HT1080 (cell line): ENCODE data around the gene FBXL7. TPM values are rescaled to one million over a fixed set of nuclear protein-coding genes. Genes with fewer than 3 reads are reported as not detected.

Source experiments
- DNase-seq: peaks from one replicate; pipeline ENCODE4 v3.0.0-alpha.2; 2015; ENCODE audit warnings: low read depth
- total RNA-seq: library from RNA; depleted of rRNA; stranded (reverse); fragments of >200 nt; shearing (Covaris generic); gene quantifications from 2 replicates; pipeline ENCODE4 v1.2.3, GENCODE V29; 2014

Gene FBXL7
- total RNA-seq, 1 experiment from 2014 or later, result 2.5 TPM

DNA sequence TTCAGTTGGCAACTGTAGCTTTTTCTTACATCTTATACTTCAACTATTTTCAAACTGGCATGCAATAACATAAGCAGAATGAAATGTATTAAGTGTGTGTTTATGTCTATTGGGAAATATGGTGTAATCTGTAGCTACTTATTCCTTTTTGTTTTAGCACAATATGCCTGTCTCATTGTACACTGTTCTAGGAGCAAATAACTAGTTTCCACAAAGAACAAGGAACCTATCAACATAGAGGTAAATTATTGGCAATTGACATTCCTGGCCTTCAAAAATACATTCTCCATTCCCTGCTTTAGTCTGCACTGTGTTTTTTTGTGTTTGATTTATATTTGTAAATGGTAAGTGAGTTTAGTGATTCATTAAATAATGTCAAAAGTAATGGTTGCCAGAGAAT is 75.7 kb downstream of the FBXL7 start:
- DNase-seq, result no peak

DNA sequence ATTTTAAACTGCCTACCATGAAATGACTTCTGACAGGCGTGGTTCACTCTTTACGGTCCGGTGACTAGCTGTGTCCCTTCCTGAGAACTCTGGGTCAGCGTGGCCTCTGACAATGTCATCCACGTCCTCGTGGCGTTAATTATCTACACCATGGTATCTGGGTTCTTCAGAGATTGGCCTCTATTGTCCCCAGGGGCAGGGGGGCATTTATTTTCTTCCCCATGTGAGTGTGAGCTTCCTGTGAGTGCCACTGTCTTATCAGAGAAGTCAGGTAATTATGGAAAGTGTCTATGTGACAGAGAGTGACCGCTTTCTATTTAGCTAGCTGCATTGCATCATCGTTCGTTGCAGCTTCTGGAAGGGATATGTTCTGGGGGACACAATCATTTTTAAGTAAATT is 77.2 kb downstream of the FBXL7 start:
- no peak for DNase-seq

DNA sequence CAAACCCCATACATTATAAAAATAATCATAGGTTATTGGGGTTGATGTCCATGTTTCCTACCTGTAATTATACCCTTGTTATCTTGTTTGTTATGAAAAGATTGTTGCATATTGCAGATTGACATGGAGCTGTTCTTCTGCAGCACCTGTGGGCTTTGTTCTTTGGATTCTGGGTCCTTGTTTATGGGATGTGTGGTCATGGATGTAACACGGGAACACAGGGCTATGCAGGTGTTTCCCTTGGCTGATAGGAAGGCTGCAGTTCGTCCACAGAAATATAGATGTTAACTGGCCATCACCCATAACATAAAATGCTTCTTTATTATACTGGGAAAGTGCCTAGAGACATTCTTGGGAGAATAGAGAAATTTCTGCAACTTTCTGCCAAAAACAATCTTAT is 77.9 kb downstream of the FBXL7 start:
- DNase-seq, result no peak

DNA sequence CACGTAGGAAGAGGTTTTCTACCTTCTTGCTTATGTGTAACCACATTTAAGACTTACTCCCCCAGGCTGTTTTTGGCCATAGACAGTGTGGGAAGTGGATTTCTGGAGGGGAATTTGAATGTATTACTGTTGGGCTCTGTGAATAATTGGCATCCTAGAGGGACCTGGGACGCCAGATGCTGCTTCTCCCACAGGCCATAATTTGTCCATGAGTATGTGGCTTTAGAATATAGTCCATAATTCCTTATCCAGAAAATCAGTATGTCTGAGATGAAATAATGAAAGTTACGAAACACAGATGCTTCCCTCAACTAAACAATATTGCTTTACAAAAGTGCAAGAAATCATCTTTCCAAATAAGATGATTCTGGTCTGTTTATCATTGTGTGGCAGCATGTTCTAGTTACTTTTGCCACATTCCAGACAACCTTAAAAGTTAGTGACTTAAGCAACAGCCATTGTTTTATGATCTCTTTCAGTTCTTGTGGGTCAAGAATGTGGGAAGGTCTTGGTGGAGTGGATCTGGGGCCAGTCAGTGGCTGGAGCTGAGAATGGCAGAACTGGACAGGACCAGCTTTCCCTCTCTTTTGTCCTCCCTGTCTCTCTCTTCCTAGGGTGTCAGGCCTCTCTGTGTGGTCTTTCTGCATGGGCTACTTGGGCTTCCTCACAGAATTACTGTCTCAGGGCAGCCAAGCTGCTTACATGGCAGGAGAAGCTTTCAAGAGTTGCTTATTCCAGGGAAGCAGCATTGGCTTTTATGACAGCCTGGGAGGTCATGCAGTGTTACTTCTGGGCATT is 79.4 kb downstream of the FBXL7 start:
- no peak for DNase-seq

DNA sequence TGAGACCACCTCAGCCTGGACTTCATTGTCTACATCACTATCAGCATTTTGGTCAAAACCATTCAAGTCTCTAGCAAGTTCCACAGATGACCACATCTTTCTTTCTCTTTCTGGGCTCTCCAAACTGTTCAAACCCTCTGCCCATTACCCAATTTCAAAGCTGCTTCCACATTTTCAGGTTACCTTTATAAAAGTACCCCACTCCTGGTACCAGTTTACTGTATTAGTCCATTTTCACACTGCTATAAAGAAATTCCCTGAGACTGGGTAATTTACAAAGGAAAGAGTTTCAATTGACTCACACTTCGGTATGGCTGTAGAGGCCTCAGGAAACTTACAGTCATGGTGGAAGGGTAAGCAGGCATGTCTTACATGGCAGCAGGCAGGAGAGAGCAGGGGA is 84.5 kb downstream of the FBXL7 start:
- no peak for DNase-seq

DNA sequence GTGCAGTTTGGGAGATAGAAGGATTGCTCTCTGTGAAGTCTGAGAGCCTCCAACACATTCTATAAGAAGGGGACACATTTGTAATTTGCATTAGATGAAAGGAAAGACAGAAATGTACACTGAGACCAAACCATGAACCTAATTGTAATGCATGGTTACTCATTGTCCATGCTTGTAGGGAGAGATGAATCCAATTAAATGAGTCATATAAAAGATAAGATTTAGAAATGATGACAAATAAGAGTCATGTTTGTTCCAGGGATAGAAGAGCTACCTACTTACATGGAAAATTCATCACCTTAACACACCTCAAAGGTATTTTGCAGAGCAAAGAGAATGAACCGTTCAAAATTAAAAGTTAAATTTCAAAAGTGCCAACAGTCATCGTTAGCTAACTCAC is 85.1 kb downstream of the FBXL7 start:
- no peak for DNase-seq

DNA sequence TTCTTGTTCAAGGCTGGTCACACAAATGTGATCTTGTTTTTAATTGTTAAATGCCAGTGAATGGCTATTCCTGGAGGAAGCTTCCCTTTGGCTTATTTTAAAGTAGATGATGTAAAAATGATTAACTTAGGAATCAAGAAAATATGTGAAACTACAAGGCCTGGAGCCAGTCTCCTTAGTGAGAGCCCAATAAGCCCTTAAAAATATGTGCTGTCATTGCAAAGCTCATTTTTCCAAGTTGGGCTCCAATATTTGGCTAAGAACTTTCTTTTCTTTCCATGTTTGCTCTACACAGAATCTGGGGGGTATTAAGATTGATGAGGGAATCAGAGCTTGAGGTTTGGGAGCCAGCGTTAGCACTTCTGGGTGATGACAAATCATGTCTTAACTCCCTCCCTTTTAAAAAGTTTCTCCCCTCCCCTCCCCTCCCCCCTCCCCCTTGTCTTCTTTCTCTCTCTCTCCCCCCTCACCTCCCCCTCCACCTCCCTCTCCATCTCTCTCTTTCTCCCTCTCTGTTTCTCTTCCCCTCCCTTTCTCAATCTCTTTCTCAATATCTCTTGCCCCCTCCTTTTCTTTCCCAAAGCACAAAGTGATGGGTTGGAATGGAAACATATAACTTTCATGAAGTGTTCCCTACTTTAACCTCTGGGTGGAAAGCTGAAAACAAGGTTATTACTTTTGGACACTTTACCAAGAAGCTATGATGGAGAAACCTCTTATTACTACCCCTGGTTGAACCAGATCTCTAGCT is 86.0 kb downstream of the FBXL7 start:
- no peak for DNase-seq

DNA sequence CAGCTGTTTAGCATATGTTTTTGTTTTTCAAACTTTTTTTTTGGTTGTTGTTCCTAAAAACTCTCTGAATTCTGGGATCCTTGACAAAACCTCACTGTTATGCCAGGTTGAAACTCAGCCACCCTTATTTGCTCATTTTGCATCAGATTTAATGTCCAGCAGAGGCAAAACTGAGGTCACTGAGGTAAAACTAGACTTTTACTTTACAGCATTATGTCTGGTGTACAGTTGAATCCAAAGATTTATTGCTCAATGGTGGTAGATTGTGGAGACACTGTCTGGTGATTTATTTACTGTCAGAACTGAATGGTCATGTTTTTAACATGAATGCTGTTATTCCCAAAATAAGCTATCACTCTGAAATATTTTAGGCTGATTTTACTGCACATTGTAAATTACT is 87.9 kb downstream of the FBXL7 start:
- DNase-seq, result no peak

DNA sequence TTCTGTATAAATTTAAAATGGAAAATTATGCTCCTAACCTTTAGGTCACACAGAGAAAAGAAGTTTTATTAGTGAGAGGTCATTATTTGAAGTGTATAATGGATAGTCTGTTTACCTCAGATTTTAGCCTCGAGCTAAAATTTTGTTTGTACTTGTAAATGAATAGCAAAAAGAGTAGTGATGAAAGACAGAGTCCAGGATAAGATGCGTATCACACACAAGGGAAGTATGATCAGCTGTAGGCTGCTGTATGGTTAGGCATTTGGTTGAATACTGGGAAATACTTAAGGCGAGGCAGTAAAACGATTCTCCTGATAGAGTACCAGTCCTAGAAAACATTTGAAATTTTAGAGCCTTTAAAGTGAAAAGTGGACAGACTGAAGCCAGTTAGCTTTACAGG is 92.7 kb downstream of the FBXL7 start:
- no peak for DNase-seq

DNA sequence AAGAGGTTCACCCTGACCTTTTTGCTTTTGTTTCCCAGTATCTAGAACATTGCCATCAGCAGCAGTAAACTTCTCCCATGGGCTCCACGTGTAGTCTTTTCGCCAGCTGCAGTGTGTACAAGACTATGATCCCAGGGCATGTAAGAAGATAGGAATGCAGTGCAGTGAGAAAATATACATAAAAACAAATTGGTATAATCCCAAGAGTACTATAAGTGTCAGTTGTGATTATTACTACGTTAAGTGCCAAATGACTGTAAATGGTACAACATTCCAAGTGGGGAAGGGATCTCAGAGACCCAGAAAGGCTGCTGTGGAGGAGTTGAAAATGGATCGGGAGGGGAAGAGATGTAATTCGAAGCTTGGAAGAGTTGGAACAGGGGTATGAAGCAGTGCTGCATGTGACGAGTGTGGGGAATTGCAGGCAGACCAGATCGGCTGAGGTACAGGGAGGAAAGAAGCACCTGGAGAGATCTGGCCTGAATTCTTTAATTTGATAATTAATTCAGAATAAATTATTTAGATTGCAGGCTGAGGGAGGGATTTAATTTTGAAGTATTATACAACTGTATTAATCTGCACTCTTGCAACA is 95.1 kb downstream of the FBXL7 start:
- no peak for DNase-seq

DNA sequence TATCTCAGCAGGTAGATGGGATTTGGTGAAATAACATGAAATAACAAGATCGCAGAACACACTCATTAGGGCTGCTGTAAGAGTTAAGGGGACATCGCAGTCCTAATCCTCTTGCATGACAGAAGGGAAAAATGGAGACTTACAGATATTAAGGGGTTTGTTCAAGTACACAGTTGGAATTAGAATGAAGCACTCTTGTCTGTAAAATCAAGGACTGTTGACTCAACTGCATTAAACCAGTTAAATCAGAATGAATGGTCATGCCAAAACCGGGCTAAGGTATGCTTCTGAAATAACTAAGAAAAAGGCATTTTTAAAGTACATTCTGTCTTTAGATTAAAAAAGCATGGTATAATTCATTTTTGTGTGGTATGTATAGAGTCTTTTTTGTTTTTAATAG is 95.9 kb downstream of the FBXL7 start:
- DNase-seq, result no peak

DNA sequence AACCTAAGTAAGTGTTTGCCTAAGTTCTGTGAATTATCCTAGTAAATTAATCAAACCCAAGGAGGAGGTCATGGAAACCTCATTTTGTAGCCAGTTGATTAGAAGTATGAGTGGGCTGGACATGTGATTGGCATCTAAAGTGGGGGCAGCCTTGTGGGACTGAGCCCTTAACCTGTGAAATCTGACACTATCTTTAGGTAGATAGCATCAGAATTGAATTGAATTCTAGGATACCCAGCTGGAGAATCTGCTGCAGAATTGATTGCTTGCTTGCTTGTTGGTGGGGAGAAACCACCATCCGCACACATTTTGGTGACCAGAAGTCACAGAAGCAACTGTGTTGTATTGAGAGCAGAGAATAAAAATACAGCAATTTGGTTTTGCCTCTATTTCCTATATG is 97.0 kb downstream of the FBXL7 start:
- no peak for DNase-seq

DNA sequence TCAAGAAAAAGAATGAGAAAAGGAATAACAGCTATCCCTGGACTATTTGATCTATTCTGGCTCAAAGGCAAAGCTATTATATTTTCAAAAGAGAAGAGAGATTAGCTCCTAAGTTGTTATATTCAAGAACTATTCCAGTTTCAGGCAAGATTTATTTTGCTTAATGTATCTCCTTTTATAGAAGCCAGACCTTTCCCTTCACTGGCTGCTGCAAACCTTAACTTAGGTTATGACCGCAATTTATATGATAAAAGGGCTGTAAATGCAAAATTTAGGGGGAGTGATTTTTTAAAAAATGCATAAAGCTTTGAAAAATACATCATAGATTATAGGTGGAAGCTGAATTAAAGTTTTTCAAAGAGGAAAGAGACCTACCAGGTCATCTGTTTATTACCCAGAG is 97.8 kb downstream of the FBXL7 start:
- no peak for DNase-seq

DNA sequence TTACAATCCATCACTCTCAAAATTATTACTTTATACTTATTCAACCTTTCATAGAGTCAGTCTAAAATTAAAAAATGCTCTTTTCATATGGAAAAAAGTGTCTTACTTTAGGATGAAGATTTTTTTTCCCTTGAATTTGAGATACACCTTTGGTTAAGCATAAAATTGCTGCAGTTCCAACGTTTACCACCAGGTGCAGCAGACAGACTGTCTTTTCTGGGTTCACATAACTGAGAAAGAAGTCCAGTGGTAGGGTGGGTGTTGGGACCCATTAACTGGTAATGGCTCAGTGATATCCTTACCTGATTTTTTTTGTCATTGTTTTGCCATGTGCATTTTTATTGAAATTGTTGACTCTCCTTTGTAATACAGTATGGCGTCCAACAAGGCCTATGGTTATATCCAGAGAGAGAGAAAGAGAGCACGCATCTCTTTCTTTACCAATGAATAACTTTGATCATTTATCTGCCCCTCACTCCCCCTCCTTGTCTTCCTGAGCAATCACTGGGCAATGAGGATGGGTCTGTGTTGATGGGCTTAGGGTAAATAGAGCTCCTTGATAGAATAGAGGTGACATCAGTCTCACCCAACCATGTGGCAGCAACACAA is 98.4 kb downstream of the FBXL7 start:
- DNase-seq, result no peak

DNA sequence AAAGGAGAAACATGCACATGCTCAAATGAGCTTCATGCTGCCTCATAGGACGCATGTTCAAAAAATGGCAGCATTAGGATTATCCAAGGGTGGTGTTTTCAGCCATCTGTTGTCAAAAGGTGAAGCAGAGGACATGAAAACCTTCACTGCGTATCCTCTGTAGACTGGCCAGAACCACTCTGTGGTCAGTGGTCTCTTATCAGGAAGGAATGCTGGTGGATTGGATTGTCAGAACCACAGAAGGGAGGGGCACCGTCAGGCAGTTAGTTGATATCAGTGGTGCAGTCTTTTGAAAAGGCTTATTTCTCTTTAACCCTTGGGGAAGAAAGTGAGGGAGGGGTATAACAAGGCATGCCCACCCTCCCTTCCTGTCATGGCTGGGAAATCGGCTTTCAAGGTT is 100.1 kb downstream of the FBXL7 start:
- DNase-seq, result no peak

DNA sequence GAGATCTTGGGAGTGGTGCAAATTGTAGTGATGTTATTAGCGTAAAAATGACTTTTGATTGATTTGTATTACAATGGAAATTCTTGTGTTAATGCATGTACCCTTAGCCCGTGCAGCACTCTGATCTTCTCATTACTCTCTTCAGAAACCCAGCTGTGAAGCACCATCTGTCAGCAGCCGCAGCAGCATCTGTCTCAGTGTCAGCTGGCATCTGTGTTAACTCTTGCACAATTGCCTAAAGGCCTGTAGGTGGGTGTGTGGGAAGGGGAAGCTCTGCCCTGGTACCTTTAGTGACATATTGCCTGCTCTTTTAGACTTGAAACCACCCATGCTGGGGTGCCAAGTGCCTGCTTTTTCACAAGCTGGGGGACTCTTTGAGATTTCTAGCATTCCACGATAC is 101.3 kb downstream of the FBXL7 start:
- DNase-seq, result no peak

DNA sequence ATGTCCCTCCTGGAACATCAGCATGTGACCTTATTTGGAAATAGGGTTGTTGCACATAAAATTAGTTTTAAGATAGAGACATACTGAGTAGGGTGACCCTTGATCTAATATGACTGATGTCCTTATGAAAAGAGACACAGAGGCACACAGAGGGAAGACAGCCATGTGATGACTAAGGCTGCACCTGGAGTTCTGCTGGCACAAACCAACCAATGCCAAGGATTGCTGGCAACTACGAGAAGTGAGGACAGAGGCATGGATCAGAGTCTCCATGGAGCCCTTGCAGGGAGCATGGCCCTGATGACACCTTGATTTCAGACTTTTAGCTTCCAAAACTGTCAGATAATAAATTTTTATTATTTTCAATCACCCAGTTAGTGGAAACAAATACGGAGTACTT is 101.9 kb downstream of the FBXL7 start:
- DNase-seq, result no peak

DNA sequence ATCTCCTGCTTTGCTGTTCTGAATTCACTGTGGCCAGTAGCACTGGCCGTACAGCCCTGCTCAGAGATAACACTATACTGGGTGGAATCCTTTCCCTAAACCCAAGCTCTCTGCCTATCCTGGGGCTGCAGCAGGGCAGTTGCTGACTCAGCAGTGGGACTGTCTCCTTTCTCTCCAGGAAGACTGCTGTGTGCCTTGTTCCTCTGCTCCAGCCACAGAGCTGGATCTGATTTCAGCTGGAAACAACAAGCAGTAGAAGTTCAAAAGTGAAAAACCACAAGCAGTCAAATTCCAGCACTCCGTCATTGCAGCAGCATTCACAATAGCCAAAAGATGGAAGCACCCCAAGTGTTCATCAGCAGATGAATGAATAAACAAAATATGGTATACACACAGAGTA is 105.0 kb downstream of the FBXL7 start:
- DNase-seq, result peak; percentile 3

DNA sequence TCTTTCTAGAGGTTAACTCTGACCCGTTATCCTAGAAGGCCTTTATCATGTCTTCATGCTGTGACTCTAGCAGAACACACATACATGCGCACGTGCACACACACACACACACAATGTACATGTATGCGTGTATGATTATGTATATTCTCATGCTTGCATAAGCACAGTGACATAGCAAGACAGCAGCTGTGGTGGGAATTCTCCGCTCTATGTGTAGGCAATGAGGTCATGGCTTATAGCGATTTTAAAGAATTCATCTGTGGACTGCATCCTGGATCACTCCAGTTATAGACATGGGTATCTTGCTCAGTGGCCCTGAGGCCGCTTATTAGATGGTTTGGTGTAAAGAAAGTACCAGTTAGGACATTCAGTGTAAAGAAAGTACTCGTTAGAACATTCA is 106.2 kb downstream of the FBXL7 start:
- DNase-seq, result no peak

DNA sequence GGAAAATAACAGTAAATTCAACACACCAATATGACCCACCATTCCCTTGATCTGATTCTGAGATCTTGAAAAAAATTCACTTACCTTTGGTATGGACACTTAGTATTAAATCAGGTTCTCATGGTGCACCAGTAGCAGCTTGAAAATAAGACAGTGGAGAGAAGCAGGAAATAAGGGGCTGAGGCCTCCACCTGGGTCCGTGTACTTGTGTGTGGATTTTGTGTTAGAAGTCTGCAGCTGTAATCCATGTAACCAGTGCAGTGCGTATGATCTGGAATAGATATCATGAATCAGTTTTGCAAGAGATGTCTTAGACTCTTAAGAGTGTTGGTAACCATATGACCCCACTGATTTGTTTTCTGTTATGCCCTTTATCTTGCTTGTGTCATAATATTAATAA is 107.1 kb downstream of the FBXL7 start:
- DNase-seq, result no peak

DNA sequence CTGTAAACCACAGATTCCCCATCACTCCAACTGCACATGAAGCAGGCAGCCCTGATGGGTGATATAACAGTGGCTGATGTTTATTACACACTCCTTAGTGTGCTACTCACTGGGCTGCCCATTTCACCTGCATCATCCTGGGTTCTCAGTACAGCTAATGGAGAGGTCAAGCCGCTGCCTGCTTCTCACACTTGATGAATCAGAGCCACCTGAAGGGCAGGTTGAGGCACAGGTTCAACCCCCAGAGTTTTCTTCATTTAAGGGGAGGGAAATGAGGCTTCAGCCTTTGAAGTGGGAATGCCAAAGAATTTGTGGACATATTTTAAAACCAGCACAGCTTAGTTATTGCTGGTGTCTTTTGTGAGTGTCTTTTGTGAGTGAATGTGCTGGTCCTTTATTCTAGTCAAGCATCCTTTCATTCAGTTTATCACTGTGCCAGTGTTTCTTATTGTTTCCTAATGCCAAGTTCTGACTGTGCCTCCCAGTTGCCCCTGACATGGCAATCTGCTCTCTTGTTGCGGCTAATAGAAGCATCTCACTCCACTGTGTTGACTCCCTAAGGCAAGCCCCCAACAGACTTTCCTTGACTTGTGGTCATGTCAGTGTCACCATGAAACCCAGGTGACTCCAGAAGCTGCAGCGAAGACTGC is 109.2 kb downstream of the FBXL7 start:
- no peak for DNase-seq

DNA sequence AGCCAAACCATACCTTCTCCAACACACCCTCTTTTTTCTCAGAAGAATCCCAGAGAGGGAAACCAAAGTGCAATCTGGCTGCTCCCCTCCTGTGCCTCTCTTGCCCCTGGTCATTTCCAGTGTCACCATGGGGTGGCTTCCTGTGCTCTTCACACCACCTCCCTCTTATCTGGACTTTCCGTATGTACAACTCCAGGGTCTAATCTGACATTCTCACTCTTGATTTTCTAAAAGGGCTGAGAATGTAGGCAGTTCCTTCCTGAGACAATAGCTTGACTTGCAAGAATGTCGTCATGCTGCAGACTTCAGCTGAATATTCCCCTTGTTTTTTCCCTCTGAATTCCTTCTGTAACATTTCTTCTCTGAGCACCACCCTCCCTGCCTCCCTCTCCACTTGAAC is 110.2 kb downstream of the FBXL7 start:
- DNase-seq, result no peak
